GM18511 (cell line): ENCODE data around the gene SCUBE3.

Source experiments
- ATAC-seq: cut with Tn5 transposase; IDR thresholded peaks from one replicate; pipeline ENCODE4 v1.9.1; 2021; ENCODE audit warnings: mild to moderate bottlenecking, moderate library complexity; ENCODE audit not compliant: unreplicated experiment

Gene SCUBE3

DNA sequence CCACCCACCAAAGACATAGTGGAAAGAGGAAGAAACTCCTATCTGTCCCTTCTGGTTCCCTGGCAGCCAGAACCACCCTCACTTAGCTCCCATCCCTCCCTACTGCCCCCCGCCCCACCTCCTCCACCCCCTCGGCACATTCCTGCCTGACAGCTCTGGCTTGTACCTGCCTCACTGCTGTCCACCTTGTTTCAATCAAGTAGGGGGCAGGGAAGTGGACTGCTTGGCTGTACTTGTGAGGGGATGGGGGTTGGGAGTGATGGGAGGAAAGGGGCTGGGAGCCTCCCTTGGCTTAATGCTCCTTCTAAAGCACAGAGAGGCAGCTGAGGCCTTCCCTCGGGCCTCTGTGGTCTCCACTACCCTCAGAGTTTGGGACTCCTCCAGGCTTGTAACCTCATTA lies 23.7 kb downstream of the SCUBE3 start:
- ATAC-seq: no peak

DNA sequence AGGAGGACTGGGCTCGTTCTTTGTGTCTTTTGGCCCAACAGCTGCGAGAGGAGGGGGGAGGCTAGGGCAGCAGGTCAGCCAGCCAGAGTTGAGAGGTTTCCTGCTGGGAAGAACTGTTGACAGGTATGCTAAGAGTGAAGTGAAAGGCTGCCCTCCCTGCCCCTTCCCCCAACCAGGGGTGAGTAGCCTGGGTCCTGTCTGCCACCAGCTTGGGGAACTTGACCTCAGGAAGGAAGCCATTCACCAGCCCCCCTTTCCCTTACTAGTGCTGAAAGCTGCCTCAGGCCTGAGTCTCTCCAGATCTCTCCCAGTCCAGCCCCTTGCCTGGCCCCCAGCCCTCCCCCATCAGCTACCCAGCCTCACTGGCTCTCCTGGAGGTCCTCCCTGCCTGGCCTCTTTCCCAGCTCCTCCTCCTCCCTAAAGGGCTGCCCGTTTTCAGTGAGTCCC lies 25.1 kb downstream of the SCUBE3 start:
- ATAC-seq: no peak

DNA sequence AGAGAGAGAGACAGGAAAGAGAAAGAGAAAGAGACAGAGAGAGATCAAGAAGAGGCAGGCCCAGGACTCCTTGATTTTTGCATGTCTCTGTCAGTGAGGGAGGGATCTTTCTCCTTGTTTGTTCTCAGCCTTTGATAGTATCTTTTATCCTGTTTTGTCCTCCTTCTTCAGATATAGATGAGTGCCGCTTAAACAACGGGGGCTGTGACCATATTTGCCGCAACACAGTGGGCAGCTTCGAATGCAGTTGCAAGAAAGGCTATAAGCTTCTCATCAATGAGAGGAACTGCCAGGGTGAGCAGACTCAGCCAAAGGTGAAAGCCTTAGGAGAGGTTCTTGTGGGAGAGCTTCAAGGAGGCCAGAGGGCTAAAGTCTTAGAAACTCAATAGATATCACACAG lies 25.8 kb downstream of the SCUBE3 start:
- no peak for ATAC-seq

GRCh38 chr6:35240838-35241801 lies 27.4 kb downstream of the SCUBE3 start:
- no peak for ATAC-seq

DNA sequence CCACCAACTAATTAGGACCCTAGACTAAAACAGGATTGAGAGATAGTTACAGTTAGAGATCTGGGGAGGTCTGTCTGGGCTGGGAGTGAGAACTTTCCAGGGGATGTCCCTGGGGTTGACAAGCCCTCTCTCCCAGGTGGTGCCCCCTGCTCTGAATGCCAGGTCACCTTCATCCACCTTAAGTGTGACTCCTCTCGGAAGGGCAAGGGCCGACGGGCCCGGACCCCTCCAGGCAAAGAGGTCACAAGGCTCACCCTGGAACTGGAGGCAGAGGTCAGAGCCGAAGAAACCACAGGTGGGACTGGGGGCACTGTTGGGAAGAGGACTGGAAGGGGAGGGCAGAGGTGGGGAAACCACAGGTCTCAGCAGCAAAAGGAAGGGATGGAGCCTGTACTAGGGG lies 28.7 kb downstream of the SCUBE3 start:
- no peak for ATAC-seq

DNA sequence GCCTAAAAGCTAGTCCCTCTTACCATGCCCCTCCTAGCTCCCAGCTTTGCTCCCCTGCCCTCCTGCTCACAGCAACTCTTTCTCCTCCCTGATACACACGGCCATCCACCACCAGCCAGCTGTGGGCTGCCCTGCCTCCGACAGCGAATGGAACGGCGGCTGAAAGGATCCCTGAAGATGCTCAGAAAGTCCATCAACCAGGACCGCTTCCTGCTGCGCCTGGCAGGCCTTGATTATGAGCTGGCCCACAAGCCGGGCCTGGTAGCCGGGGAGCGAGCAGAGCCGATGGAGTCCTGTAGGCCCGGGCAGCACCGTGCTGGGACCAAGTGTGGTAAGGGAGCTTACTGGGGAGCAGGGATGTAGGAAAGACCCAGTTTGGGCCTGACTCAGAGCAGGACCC lies 29.1 kb downstream of the SCUBE3 start:
- ATAC-seq: no peak

GRCh38 chr6:35243386-35243958 lies 29.7 kb downstream of the SCUBE3 start:
- ATAC-seq: no peak

GRCh38 chr6:35244551-35244950 lies 30.8 kb downstream of the SCUBE3 start:
- no peak for ATAC-seq

GRCh38 chr6:35247642-35248231 lies 34.0 kb downstream of the SCUBE3 start:
- no peak for ATAC-seq

- no peak for ATAC-seq
Measured at GRCh38 chr6:35248300-35248699, 34.5 kb downstream of the SCUBE3 start.

DNA sequence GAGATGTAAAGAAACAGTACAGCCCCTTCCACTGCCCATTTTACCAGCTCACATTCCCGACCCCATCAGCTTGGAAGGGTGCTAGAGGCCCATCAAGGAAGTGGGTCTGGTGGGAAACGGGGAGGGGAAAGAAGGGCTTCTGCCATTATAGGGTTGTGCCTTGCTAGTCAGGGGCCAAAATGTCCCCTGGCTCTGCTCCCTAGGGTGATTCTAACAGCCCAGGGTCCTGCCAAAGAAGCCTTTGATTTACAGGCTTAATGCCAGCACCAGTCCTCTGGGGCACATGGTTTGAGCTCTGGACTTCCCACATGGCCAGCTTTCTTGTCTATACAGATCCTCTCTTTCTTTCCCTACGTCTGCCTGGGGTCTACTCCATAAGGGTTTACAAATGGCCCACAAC lies 35.2 kb downstream of the SCUBE3 start:
- no peak for ATAC-seq

DNA sequence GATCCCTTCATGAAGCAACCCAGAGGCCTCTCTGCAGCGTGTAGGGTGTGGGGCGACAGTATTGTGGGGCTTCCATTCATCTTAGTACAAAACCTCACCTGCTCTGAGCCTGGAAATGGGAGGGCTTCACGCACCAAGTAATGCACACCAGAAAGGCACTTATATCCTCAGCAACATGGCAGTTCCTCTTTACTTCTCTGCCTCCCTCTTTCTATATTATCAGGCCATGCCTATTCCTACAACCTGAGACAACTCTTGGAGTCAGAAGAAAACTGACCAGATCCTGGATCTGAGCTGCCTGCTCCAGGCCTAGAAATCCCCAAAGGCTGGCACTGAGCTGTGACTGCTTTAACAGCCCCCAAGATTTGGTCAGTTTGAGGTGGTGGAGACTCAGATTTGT lies 38.2 kb downstream of the SCUBE3 start:
- no peak for ATAC-seq

GRCh38 chr6:35253249-35253648 lies 39.5 kb downstream of the SCUBE3 start:
- ATAC-seq: no peak

GRCh38 chr6:35258336-35258735 lies 44.6 kb downstream of the SCUBE3 start:
- ATAC-seq: no peak

DNA sequence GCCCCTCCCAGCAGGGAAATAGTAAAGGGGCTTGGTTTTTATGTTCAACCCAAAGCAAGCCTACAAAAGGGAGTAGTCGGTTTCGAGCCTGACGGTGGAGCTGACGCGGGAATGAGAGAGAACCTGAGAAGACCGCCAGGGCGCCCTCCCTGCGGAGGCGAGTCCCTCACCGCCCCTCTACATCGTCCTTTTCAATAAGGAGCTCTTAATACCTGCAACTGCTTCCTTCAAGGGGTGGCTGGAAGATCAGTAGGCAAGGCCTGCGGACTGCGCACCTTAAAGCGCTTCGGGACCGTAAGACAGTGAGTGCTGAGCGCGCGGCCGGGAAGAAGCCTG lies 45.1 kb downstream of the SCUBE3 start:
- ATAC-seq: peak; percentile 28

DNA sequence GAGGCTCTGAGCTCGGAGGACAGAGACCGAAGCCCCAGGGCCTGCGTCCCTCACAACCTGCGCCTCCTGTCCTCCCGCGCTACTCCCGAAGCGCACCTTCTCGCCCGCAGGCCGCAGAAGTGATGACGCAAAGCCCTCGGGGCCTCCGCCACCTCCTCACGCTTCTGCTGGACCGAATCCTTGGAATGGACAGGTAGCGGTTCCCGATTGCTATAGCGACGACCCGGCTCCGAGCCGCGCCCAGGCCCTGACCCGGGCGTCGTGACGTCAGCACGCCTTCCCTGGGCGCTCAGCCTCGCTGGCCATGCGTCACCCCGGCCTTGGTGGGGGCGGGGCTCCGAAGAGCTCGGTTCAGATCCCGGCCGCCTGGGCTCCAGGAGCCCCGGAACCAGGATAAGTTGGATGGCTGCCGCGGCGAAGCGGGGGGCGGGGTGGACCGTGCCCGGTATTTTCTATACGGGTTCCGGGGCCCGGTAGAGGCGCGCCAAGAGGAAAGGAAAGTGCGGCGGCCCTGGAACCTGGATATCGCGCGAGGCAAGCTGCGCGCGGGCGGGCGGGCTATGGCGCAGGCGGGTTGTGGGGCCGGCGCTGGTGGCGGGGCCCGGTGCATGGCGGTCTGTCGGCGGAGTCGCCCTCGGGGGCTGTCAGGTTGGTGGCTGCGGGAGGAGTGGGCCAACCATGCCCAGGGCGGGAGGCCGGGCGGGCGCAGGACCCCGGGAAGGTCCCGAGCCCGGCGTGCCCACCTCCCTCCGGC lies 45.6 kb downstream of the SCUBE3 start, which contains the start of gene ZNF76:
ZNF76 (plus strand) TSS at position 542 of the 754 bp plus-strand sequence. CDS start 21,417 bp downstream, outside the sequence.
- ATAC-seq: peak; percentile 91

- ATAC-seq: peak; percentile 37
Measured at GRCh38 chr6:35259948-35260590, 46.3 kb downstream of the SCUBE3 start.

- ATAC-seq: no peak
Measured at GRCh38 chr6:35260591-35261570, 47.1 kb downstream of the SCUBE3 start.

- ATAC-seq: no peak
Measured at GRCh38 chr6:35262596-35262995, 48.8 kb downstream of the SCUBE3 start.
